ENCODE results near the gene MRC1.

The MRC1 gene

GRCh38 chr10:17847585-17848296, 38.6 kb downstream of the MRC1 start:
- no peak for DNase-seq (ENCODE audit: low spot score)

- DNase-seq (ENCODE audit: low spot score) = no peak
Observed at GRCh38 chr10:17848646-17849045, 39.5 kb downstream of the MRC1 start.

GRCh38 chr10:17850501-17850900, 41.4 kb downstream of the MRC1 start:
- DNase-seq (ENCODE audit: low spot score) = no peak

- DNase-seq (ENCODE audit: low spot score) = no peak
Observed at GRCh38 chr10:17851611-17852010, 42.5 kb downstream of the MRC1 start.

DNA sequence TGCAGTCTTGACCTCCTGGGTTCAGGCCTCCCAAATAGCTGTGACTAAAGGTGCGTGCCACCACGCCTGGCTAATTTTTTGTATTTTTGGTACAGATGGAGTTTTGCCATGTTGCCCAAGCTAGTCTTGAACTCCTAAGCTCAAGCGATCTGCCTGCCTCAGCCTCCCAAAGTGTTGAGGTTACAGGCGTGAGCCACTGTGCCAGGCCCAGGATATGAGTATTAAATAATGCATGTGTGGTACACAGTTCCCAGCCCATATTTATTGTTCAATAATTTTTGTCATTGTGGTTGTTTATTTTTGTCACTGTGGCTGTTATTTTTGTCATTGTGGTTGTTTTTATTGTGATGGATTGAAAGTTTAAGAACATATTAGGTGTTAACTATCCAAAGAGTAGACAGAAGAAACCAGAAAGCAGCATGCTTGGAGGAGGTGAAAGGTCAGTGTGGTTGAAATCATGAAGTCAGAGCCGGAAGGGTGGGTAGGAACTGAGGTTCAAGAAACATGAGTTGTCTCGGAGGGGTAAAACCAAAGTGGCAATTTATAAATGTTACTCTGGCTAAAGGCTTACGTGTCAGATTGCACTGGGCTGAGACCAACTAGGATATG, 45.0 kb downstream of the MRC1 start:
- DNase-seq (ENCODE audit: low spot score) = no peak

GRCh38 chr10:17857040-17857439, 47.9 kb downstream of the MRC1 start:
- DNase-seq (ENCODE audit: low spot score) = no peak

DNA sequence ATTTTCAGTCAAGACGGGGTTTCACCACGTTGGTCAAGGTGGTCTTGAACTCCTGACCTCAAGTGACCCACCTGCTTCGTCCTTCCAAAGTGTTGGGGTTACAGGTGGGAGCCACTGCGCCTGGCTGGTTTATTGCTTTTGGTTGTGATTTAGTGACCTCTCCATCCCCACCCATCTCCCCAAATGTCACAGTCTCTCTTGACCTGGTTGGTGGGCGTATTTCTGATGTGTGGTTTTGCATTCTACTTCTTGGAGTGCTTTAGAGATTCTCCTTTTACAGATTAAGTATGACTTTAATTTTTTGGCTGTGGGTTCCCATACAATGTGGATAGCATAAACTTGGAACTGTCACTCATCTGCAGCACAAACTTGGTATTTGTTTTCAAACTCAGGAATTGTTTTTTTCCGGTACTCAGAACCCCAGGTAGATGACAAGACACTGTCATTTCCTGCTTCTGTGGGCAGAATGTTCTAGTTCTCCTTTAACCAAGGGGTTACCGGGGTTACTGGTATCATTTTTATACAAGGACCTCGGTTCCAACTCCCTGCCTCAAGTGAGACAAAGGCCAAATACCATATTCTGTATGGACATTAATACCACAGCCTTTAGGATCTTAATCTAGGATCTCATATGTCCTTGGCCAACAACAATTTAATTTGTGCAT, 50.5 kb downstream of the MRC1 start:
- no peak for DNase-seq (ENCODE audit: low spot score)

DNA sequence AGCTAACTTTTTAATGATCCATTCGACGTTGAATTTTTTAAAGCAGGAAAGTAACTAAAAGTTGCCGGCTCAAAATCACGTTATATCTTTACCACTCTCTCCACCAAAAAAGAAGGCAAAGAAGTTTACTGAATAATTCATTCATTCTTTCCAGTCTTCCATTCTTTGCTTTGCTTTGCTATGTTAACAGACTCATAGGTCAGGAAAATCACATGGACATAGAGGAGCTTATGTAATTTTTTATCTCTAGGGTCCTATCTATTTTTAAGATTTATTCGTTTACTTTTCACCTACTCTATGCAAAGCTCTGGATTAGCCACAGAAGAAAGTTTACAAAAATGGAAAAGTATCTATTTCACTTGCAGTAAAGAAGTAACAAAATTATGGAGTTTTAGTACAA, 52.6 kb downstream of the MRC1 start:
- DNase-seq (ENCODE audit: low spot score) = no peak

DNA sequence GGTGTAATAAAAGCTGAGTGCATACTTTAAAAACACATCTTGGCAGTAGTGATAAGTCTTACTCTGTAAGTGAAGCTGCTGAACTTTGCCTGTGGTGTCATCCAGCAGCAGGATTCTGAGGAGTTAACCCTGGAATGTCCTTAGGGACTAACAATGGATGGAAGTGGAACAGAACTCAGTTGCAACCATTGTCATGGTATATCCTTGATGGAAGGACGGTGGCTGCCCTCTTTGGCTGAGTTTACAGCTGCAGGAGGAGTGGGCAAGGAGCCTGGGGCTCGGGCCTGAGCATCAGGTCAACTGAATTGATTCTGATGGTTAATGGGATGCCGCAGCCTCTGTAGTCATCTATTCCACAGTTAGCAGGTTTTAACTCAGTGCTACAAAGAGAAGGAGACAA, 56.2 kb downstream of the MRC1 start:
- DNase-seq (ENCODE audit: low spot score) = no peak

- DNase-seq (ENCODE audit: low spot score) = no peak
Observed at GRCh38 chr10:17866346-17866745, 57.2 kb downstream of the MRC1 start.

DNA sequence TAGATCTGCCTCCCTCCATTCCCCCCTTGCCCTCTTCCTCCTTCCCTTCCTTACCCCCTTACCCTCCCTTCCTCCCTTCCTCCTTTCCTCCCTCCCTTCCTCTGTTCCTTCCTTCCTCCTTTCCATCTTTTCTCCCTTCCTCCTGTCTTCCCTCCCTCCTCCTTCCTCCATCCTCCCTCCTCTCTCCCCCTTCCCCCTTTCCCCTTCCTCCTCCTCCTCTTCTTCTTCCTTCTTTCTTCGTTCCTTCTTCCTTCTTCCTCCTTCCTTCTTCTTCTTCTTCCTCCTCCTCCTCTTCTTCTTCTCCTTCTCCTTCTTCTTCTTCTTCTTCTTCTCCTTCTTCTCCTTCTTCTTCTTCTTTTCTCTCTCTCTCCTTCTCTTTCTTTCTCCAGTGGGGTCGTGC, 57.9 kb downstream of the MRC1 start:
- DNase-seq (ENCODE audit: low spot score) = no peak

DNA sequence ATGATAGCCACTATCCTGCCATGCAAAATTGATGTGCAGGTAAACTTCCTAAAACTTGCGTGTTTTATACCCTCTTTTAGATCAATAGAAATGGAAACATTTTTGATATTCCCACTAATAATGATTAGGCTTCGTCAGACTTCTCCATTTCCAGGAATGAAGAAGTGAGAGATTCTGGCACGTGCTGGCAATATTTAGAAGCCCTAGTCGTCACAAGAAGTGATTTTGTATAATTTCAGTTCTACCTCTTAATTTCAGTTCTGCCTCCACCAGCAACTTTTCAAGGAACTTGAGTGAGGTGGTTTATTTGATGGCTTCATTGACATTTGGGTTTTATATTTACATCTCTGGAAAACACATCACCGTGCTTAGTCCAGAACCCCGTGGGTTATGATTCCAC, 61.9 kb downstream of the MRC1 start:
- no peak for DNase-seq (ENCODE audit: low spot score)

GRCh38 chr10:17872191-17873091, 63.3 kb downstream of the MRC1 start:
- no peak for DNase-seq (ENCODE audit: low spot score)

GRCh38 chr10:17873946-17874345, 64.8 kb downstream of the MRC1 start:
- DNase-seq (ENCODE audit: low spot score) = no peak

DNA sequence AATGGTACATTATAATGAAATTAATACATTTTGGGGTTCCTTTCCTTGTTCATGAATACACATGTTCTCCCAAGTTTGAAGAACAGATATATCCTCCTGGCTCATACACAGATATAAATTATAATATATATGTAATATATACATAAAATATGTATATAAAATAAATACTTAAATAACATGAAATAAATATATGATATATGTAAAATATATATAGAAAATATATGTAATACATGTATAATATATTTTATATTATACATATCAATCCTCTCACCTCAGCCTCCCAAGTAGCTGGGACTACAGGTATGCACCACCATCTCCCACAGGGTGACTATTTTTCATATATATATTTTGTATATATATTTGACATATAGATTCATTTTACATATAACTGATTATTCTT, 68.0 kb downstream of the MRC1 start:
- DNase-seq (ENCODE audit: low spot score) = no peak

- no peak for DNase-seq (ENCODE audit: low spot score)
Observed at GRCh38 chr10:17878896-17879295, 69.7 kb downstream of the MRC1 start.

GRCh38 chr10:17880601-17881000, 71.5 kb downstream of the MRC1 start:
- no peak for DNase-seq (ENCODE audit: low spot score)

- no peak for DNase-seq (ENCODE audit: low spot score)
Observed at GRCh38 chr10:17882557-17882956, 73.4 kb downstream of the MRC1 start.

DNA sequence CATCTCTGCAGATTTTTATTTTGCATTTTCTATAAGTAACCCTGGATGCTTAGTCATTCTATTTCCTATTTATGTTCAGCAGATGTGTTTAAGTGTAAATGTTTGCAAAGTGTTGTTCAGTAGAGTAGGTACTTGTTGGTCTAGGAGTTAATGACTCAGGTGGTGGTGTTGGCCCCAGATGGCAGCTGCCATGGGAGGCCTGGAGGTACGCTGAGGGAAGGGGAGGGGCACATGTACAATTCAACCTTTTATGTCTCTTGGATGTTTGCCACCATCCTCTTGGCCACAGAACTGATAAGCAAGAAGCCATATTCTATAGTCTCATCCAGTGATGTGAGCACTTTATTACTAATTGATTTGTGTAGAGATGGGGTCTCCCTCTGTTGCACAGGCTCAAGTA, 74.5 kb downstream of the MRC1 start:
- no peak for DNase-seq (ENCODE audit: low spot score)

DNA sequence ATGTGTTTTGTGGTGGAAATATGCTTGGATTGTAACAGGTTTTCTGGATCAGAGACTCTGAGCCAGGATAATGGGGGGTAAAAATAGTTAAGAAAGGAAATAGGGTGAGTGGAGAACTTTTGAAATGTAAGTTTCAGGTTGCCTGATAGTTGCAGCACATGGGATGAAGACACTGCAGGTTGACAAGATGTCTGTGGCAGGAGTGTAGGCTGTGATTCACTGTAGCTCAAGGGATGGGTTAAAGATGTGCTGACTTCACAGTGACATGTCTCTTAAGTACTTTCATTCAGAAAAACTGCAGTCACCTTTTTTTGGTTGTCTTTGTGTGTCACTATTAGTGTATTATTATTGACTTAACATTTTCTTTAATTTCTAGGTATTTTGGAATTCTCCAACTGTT, 79.0 kb downstream of the MRC1 start:
- DNase-seq (ENCODE audit: low spot score) = no peak

- DNase-seq (ENCODE audit: low spot score) = no peak
Observed at GRCh38 chr10:17891435-17891834, 82.3 kb downstream of the MRC1 start.

- no peak for DNase-seq (ENCODE audit: low spot score)
Observed at GRCh38 chr10:17904564-17904963, 95.4 kb downstream of the MRC1 start.

DNA sequence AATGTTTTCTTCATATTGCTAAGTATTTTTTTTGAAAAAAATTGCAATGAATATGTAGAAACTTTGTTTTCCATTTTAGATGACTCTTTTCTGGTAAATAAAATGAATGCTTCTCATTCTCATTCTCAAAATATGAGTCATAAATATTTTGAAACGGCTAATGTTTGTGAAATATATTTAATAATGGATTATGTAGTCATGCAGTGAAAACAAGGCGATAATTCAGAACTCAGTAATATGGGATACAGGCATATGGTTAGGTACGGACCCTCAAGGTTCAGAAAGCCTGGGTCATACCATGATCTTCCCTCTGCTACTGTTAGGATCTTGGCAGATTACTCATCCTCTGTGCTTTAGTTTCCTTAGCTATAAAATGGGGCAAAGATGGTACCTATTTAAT, 96.3 kb downstream of the MRC1 start:
- no peak for DNase-seq (ENCODE audit: low spot score)
